Endothelial cell of umbilical vein (primary cell): ENCODE measurements around the gene CHI3L2. TPM values are rescaled to one million over a fixed set of nuclear protein-coding genes. Genes with fewer than 3 reads are reported as not detected.

ENCODE experiments used
- BruUV-seq: library from RNA; stranded (reverse); fragments of 400-500 nt; replicated peaks from 2 replicates; lab custom pipeline; 2021; lab: Mats Ljungman, UMichigan
- CTCF ChIA-PET: fragments of 300-600, 350-600 bp; sonication (Branson Sonifier 250); formaldehyde crosslinking; loops from one replicate; lab custom pipeline; 2021; ENCODE audit warnings: antibody characterized with exemption, inconsistent platforms; lab: Charles Lee
- POLR2A ChIA-PET: fragments of 300-600, 350-600 bp; sonication (Branson Sonifier 250); formaldehyde crosslinking; loops from one replicate; lab custom pipeline; 2021; ENCODE audit warnings: antibody characterized with exemption, inconsistent platforms; lab: Charles Lee
- DNase-seq: peaks from one replicate; pipeline ENCODE4 v3.0.0-alpha.2; 2011; ENCODE audit warnings: low read depth, low spot score
- FAIRE-seq: peaks from 2 replicates; lab custom pipeline; 2011; peaks lifted over from hg19 to GRCh38; lab: Jason Lieb, UNC
- H2AFZ ChIP-seq: 2 replicates; pipeline ENCODE4 v1.6.0; 2012; ENCODE audit warnings: low read depth, low read length, control low read depth, inconsistent platforms
- H3K27ac ChIP-seq: 2 replicates; pipeline ENCODE4 v1.5.1; 2011; ENCODE audit warnings: low read depth, mild to moderate bottlenecking, control low read depth, low read length, moderate library complexity; ENCODE audit not compliant: insufficient read depth
- H3K27me3 ChIP-seq, 2 experiments: 2 replicates each; pipeline versions ENCODE4 v1.6.0 to v1.6.1; 2011; ENCODE audit warnings: low read length in 2 of 2, mixed read lengths in 1 of 2; ENCODE audit not compliant: control insufficient read depth in 2 of 2, insufficient read depth in 2 of 2
- H3K36me3 ChIP-seq, 2 experiments: 2 replicates in 1 of 2; 3 replicates in 1 of 2; pipeline ENCODE4 v1.5.1; 2011; ENCODE audit warnings: low read length in 2 of 2, mild to moderate bottlenecking in 1 of 2, moderate library complexity in 1 of 2; ENCODE audit not compliant: control insufficient read depth in 2 of 2, insufficient read depth in 2 of 2; ENCODE audit errors: extremely low read depth in 1 of 2
- H3K4me1 ChIP-seq: 3 replicates; pipeline ENCODE4 v1.5.1; 2011; ENCODE audit warnings: mild to moderate bottlenecking, low read length; ENCODE audit not compliant: control insufficient read depth, insufficient read depth; ENCODE audit errors: extremely low read depth
- H3K4me2 ChIP-seq: 2 replicates; pipeline ENCODE4 v1.6.1; 2011; ENCODE audit warnings: low read length, control low read depth, mixed read lengths; ENCODE audit not compliant: insufficient read depth
- H3K4me3 ChIP-seq, 3 experiments: fragments of 200-600 bp in 1 of 3; sonication (generic), shearing (Covaris generic) in 1 of 3; replicated peaks in 1 of 3; 2 replicates each; pipeline ENCODE4 v1.5.1; 2011 to 2016; ENCODE audit warnings: control low read depth in 3 of 3, low read length in 3 of 3, mild to moderate bottlenecking in 2 of 3, inconsistent platforms in 1 of 3, low read depth in 1 of 3, moderate library complexity in 1 of 3; ENCODE audit not compliant: insufficient read depth in 1 of 3
- H3K79me2 ChIP-seq: 2 replicates; pipeline ENCODE4 v1.6.0; 2012; ENCODE audit warnings: low read length, inconsistent platforms; ENCODE audit not compliant: control insufficient read depth, insufficient read depth
- H3K9ac ChIP-seq: replicated peaks from 2 replicates; pipeline ENCODE3; 2011; ENCODE audit warnings: low read length, control low read depth; ENCODE audit not compliant: insufficient read depth; ENCODE audit errors: extremely low read depth
- H3K9me1 ChIP-seq: replicated peaks from 3 replicates; pipeline ENCODE4 v1.6.0; 2011; ENCODE audit warnings: mild to moderate bottlenecking, low read length; ENCODE audit not compliant: control insufficient read depth, insufficient read depth; ENCODE audit errors: extremely low read depth
- H3K9me3 ChIP-seq: replicated peaks from 2 replicates; pipeline ENCODE4 v1.5.1; 2012; ENCODE audit warnings: low read length, inconsistent platforms; ENCODE audit not compliant: control insufficient read depth, insufficient read depth
- H4K20me1 ChIP-seq: replicated peaks from 2 replicates; pipeline ENCODE3; 2011; ENCODE audit warnings: mild to moderate bottlenecking, low read length; ENCODE audit not compliant: control insufficient read depth, insufficient read depth; ENCODE audit errors: extremely low read depth
- EZH2 ChIP-seq: IDR thresholded peaks from 2 replicates; pipeline ENCODE4 v1.6.1; 2012; ENCODE audit warnings: borderline replicate concordance, low read depth, mild to moderate bottlenecking, moderate library complexity, low read length, inconsistent platforms; ENCODE audit not compliant: severe bottlenecking
- FOS ChIP-seq: IDR thresholded peaks from 2 replicates; pipeline ENCODE4 v1.6.1; 2011; ENCODE audit warnings: mild to moderate bottlenecking, low read length, moderate library complexity, borderline replicate concordance; ENCODE audit not compliant: insufficient read depth
- GATA2 ChIP-seq: IDR thresholded peaks from 2 replicates; pipeline ENCODE4 v1.7.0; 2011; ENCODE audit warnings: low read depth, mild to moderate bottlenecking, moderate library complexity, mixed read lengths, low read length; ENCODE audit not compliant: insufficient read length, insufficient read depth
- JUN ChIP-seq: IDR thresholded peaks from 2 replicates; pipeline ENCODE4 v1.6.1; 2011; ENCODE audit warnings: borderline replicate concordance, low read depth; ENCODE audit not compliant: insufficient read length, insufficient read depth
- MYC ChIP-seq: IDR thresholded peaks from one replicate; pipeline ENCODE4 v1.6.1; 2011; ENCODE audit warnings: mild to moderate bottlenecking, low read depth, low read length
- POLR2A ChIP-seq: IDR thresholded peaks from 2 replicates; pipeline ENCODE4 v1.6.1; 2012; ENCODE audit warnings: low read depth, mild to moderate bottlenecking, control low read depth, low read length
- POLR2AphosphoS5 ChIP-seq: IDR thresholded peaks from 2 replicates; pipeline ENCODE4 v1.6.1; 2012; ENCODE audit warnings: low read depth, mild to moderate bottlenecking, control low read depth, low read length, moderate library complexity; ENCODE audit not compliant: insufficient read depth
- dilution Hi-C: fragments of 300-500 bp; cut with MboI; formaldehyde crosslinking; loops from one replicate; pipeline ENCODE4 v1.15.0; 2019; ENCODE audit warnings: low sequenced_read_pairs; ENCODE audit not compliant: extremely low pct_ligation_motif_present
- intact Hi-C: fragments of 100-400 bp; cut with micrococcal nuclease; formaldehyde crosslinking; loops from one replicate; pipeline ENCODE4 v1.10.0; 2022
- polyA plus RNA-seq, 4 experiments: library from polyadenylated mRNA; depleted of rRNA in 3 of 4; stranded (reverse) in 3 of 4; unstranded in 1 of 4; fragments of >200 nt; gene quantifications; 2 replicates each; pipeline versions ENCODE4 v1.2.1 to v1.2.3, GENCODE V29; 2011 to 2012; ENCODE audit warnings: missing spikeins in 1 of 4
- total RNA-seq: library from RNA; stranded (reverse); gene quantifications from 2 replicates; pipeline ENCODE4 v1.2.3, GENCODE V29; 2021
- TF ChIP-seq, protein P1 (sequence below), 2 donors: IDR thresholded peaks; 1 replicate in 1 of 2; 2 replicates in 1 of 2; pipeline ENCODE4 v1.5.1; 2011; ENCODE audit warnings: low read length in 2 of 2, mild to moderate bottlenecking in 2 of 2, moderate library complexity in 2 of 2, control low read depth in 1 of 2, inconsistent platforms in 1 of 2, low read depth in 1 of 2; ENCODE audit not compliant: insufficient read depth in 1 of 2; ENCODE audit errors: extremely low read depth in 1 of 2
- TF ChIP-seq, protein P2 (sequence below): IDR thresholded peaks from 2 replicates; pipeline ENCODE4 v1.6.1; 2011; ENCODE audit not compliant: insufficient read depth, insufficient read length

Gene CHI3L2
- total and polyA plus RNA-seq, 2 donors (not counting 3 experiments of a cell fraction or from before 2014, with no cell fraction given), result not detected

DNA sequence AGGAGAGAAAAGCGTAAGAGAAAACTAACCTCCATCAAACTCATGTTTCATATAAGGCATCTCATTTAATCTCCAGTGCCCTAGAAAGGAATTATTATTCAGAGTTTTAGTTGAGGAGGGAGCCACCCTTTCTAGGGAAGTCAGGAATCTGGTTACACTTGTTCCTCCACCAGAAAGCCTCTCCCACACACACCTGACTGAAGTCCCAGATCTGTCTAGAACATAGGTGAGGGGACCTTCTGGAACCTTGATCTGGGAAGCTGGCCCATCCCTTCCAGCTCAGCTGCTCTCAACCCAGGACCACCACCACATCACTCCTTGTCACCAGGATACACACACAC, 25.2 kb upstream of the CHI3L2 start:
- no peaks in the 10 kb centered on the region for H3K9me1 ChIP-seq
- no peak overlapping the region for H2AFZ ChIP-seq
- no peaks in the 10 kb centered on the region for H3K9me3 ChIP-seq
- no peak for DNase-seq
- H3K79me2 ChIP-seq, result no peaks in the 10 kb centered on the region
- intact Hi-C loops (no loop called here), dilution Hi-C loops (no loop called here)
- no TSS peak for BruUV-seq
- H3K4me1 ChIP-seq, result peaks cover 3% of the 10 kb centered on the region
- no peaks in the 10 kb centered on the region for H4K20me1 ChIP-seq
- H3K27ac ChIP-seq, result no peak overlapping the region
- no peak for FAIRE-seq
- H3K4me2 ChIP-seq, result no peak overlapping the region
- CTCF ChIA-PET, result interaction anchor here (0.7 to 1.4 kb wide), 2 partner anchors 16 to 26 kb away, joined by 3 to 4 read pairs; no protein-coding TSS in a partner anchor
- H3K36me3 ChIP-seq, result no peaks in the 10 kb centered on the region
- no peak overlapping the region for H3K4me3 ChIP-seq
- no peak overlapping the region for H3K9ac ChIP-seq
- POLR2A ChIA-PET, result no interaction called here
- peaks cover 17 to 23% of the 10 kb centered on the region in 2 experiments for H3K27me3 ChIP-seq
- TF ChIP-seq GATA2 (no peak), POLR2A (no peak), EZH2 (no peak), JUN (no peak), MYC (no peak), FOS (no peak)

DNA sequence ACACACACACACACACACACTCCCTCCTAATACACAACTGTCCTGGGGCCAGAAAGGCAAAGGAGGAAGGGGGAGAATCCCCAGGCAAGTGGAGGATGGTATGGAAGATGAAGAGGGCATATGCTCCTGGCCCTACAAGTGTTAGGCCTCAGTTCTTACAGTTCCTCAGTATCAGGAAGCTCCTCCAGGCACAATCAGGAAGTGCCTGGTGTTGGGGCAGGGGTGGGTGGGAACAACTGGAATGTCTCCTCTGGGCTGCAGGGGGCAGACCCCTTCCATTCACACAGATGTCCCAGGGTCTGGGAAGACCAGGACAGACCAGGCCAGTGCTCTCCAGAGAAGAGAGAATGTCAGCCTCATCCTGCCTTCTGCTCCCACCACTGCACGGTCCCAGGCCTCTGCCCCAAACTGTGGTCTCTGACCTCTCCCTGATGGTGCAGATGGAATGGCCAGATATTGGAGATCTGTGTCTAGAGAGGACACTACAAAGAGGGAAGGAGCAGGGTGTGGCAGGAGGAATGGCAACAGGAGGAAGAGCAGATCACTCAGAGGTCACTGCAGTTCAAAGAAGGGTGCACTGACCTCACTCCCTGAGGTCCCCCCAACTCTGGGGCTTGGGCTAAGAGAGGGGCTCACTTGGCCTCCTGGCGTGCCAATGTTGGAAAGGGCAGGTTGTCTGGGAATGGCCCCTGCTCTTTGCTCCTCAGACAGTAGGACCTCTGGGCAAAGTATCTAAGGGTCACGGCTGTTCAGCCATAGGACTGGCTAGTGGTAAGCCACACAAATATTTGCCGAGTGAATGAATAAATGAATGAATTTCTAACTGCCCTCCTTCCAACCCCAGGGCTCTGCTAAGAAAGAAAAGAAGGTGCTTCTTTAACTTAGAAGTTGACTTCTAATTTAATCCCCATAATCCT, 24.5 kb upstream of the CHI3L2 start:
- dilution Hi-C loops (no loop called here), intact Hi-C loops (no loop called here)
- no peaks in the 10 kb centered on the region for H3K79me2 ChIP-seq
- TF ChIP-seq, protein P1, sequence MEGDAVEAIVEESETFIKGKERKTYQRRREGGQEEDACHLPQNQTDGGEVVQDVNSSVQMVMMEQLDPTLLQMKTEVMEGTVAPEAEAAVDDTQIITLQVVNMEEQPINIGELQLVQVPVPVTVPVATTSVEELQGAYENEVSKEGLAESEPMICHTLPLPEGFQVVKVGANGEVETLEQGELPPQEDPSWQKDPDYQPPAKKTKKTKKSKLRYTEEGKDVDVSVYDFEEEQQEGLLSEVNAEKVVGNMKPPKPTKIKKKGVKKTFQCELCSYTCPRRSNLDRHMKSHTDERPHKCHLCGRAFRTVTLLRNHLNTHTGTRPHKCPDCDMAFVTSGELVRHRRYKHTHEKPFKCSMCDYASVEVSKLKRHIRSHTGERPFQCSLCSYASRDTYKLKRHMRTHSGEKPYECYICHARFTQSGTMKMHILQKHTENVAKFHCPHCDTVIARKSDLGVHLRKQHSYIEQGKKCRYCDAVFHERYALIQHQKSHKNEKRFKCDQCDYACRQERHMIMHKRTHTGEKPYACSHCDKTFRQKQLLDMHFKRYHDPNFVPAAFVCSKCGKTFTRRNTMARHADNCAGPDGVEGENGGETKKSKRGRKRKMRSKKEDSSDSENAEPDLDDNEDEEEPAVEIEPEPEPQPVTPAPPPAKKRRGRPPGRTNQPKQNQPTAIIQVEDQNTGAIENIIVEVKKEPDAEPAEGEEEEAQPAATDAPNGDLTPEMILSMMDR (IDR thresholded peaks at IDR 0.05; ENCODE audit: extremely low read depth in 1 of 2, insufficient read depth in 1 of 2, low read depth in 1 of 2, low read length in 2 of 2), result no peak
- TF ChIP-seq FOS (no peak), GATA2 (no peak), POLR2A (no peak), JUN (no peak), POLR2AphosphoS5 (no peak), MYC (no peak), EZH2 (no peak)
- TF ChIP-seq, protein P2, sequence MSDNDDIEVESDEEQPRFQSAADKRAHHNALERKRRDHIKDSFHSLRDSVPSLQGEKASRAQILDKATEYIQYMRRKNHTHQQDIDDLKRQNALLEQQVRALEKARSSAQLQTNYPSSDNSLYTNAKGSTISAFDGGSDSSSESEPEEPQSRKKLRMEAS, result no peak
- H3K4me1 ChIP-seq, result peaks cover 3% of the 10 kb centered on the region
- no peaks in the 10 kb centered on the region for H4K20me1 ChIP-seq
- FAIRE-seq, result no peak
- H3K4me3 ChIP-seq, result no peak overlapping the region
- no peak overlapping the region for H3K4me2 ChIP-seq
- POLR2A ChIA-PET, result no interaction called here
- H3K27me3 ChIP-seq, result peaks cover 17 to 29% of the 10 kb centered on the region in 2 experiments
- H3K36me3 ChIP-seq, result no peaks in the 10 kb centered on the region
- no peaks in the 10 kb centered on the region for H3K9me1 ChIP-seq
- no peaks in the 10 kb centered on the region for H3K9me3 ChIP-seq
- BruUV-seq, result no TSS peak
- no peak overlapping the region for H2AFZ ChIP-seq
- CTCF ChIA-PET, result interaction anchor here (0.6 to 1.4 kb wide), 4 partner anchors 9 to 25 kb away, joined by 3 to 4 read pairs (median 3); no protein-coding TSS in a partner anchor
- no peak overlapping the region for H3K9ac ChIP-seq
- H3K27ac ChIP-seq, result no peak overlapping the region
- DNase-seq, result no peak
